GM18861 (cell line): ENCODE data around the gene RAI1.

Source experiments
- ATAC-seq: cut with Tn5 transposase; IDR thresholded peaks from one replicate; pipeline ENCODE4 v1.9.1; 2021; ENCODE audit not compliant: unreplicated experiment

The RAI1 gene

DNA sequence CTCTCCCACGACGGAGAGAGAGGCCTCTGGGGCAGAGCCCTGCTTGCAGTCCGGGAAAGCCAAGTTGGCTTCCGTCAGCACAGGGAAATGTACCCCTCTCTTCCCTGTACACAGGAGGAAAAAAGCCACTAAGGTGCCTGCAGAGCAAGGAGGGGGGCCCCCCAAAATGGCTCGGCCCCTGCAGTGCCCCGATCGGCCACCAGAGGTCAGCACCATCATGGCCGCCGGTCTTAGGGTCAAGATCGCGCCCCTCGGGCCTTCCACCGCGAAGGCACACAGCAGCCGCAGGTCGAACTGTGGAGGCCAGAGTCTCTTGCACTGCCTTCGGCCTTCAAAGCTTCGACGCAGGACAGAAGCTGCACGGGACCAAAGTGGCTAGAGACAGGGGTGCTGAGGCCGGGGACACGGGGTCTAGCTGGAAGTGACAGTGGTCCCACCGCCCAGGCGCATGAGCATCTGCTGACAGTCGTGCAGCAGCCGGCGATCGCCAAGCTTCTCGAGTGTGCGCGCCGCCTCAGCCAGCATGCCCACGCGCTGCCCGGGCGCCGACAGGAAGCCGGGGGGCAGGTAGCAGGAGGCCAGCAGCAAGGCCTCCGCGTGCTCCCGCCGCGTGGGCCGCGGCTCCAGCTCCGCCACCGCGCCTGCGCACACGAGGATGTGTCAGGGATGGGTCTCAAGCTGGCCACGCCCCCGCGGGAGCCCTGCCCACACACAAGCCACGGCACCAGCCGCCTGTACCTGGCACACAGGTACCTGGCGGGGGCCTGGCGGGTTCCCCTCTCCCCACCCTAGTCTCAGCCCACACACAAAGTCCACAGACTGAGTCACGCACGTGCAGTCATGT is 131.2 kb downstream of the RAI1 start:
- no peak for ATAC-seq

DNA sequence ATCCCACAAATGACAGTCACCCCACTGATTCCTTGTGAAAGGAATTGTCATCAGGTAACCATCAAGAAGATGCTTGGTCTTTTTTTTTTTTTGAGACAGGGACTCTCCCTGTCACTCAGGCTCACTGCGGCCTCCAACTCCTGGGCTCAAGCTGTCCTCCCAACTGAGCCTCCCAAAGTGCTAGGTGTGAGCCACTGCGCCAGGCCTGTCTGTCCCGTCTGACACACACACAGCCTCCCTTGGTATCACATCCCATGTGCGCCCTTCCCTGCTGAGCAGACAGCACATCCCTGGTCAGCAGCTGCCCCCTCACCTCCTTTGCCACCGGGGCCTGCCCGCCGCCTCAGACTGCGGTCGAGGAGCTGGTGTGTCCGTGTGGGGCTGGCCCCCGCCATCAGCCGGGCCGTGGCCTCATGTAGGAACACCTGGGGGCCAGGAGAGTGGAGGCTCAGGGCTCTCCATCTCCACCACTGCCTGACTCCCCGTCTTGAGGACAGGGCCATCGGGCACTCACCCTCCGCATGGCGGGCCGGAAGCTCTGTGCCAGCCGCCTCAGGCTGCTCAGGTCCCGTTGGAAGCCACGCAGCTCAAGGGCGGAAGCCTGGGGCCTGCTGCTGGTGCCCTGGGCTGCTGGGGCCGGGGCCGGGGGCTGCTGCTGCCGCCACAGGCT is 131.9 kb downstream of the RAI1 start:
- ATAC-seq, result no peak

DNA sequence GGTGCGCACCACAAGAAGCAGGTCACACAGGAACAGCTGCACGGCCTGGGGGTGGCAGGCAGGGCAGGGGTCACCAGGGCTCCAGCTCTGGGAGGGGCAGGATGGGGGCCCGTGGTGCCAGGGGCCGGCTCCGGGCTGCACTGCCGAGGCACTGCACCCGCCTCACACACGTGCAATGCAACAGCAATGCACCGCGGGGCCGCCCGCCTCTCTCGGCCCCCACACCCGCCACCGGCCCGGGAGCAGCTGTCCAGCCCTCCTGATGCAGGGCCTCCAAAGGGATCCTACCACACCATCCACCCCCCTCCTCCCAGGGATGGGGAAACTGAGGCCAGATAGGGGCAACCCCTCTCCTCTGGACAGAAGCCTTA is 132.5 kb downstream of the RAI1 start:
- no peak for ATAC-seq

DNA sequence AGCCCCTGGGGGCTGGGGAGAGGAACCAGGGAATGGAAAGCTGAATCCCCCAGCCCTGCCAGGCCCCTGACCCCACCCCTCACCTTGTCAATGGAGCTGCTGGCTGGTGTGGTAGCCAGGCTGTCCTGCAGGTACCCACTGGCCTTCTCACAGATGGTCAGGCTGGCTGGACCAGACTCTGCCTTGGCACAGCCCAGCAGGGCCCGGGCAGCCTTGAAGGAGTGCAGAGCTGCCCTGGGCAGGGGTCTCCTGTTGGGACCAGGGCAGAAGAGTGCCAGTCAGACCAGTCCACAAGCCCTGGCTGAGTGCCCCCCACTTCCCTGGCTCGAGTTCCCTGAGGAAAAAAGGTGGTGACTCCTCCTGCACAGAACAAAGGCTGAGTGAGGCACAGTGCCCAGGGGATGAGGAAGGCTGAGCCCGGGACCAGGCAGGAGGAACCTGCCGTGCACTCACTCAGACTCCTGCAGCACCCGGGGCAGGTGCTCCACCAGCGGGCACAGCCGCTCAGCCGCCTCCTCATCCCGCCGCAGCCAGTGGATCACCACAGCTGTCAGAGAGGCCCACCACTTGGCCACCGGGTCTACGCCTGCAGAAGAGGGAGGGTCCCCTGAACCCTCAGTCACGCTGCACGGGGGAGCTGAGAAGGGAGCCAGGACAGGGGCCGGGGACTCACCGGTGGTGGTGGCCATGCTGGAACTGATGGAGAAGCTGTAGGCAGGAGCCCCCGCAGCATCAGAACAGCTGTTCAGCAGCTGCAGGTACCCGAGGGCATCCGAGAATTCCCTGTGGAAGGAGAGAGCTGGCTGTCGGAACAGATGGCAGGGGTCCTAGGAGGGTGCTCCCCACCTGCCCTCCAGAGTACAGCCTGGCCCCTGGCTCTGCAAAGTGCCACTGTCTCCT is 133.2 kb downstream of the RAI1 start:
- ATAC-seq, result no peak

DNA sequence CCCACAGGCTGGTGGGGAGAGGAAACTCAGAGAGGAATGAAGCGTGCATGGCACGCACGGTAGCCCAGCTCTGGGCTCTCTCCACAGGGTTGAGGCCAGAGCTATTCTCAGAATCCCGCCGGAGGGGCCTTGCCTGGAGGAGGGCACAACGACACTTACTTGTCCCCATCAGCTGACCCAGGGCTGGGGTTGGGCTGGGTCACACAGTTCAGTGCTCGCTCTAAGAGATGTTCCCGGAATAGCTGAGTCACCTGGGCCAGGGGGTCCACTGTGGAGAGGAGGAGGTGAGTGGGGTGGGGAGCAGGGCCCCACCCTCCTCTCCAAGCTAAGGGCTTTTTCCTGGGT is 133.8 kb downstream of the RAI1 start:
- ATAC-seq, result no peak

DNA sequence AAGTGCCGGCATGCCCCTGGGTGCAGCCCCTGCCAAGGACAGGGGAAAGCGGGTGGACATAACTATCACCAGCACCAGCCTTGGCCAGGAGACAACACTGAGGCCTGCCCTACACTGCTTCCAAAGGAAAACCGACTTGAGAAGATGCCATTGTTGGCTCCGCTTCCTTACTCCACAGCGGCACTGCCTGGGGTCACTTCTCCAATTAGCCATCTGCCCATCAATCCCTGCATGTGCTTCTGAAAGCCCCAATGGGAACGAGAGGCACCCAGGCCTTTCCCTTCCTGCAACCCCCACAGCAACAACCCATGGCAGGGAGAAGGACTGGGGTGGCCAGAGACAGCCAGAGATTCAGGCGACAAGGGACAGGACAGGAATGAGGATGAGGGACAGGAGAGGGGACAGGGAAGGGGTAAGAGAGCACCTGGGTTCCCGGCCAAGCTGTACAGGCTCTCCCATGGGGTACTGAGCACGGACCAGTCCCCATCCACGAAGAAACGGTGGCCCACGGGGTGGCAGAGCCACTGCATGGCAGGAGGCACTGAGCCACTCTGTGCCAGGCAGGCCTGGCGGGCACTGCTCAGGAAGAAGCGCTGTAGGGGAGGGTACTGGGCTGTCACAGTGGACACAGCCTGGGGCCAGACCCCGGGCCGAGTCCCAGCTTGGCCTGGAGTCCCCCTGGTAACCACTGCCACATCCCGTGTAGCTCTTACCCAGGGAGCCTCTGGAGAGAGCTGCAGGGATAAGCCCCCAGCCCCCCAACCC is 134.4 kb downstream of the RAI1 start:
- no peak for ATAC-seq

DNA sequence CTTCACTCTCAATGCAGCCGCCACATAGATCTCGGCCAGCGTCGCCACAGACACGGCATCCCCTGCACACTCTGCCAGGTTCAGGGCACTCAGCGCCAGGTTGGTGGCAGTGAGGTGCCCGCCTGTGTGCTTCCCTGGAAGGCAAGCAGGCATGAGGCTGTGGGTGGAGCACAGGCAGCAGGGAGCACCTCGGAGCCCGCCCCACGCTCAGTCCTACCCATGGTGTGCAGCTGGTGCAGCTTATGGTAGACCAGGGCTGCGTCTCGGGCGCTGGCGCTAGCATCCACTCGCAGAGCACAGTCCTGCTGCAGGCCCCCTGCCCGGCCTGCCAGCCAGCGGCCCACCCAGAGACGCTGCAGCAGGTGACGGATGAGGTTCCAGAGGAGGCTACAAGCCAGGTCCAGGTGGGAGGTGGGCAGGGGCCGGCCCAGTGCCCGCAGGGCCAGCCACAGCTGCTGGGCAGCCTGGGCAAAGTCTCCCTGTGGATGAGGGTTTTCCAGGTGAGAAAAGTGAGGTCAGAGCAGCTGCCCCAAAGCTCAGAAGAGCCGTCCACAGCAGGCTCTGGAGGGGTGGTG is 135.1 kb downstream of the RAI1 start:
- no peak for ATAC-seq

DNA sequence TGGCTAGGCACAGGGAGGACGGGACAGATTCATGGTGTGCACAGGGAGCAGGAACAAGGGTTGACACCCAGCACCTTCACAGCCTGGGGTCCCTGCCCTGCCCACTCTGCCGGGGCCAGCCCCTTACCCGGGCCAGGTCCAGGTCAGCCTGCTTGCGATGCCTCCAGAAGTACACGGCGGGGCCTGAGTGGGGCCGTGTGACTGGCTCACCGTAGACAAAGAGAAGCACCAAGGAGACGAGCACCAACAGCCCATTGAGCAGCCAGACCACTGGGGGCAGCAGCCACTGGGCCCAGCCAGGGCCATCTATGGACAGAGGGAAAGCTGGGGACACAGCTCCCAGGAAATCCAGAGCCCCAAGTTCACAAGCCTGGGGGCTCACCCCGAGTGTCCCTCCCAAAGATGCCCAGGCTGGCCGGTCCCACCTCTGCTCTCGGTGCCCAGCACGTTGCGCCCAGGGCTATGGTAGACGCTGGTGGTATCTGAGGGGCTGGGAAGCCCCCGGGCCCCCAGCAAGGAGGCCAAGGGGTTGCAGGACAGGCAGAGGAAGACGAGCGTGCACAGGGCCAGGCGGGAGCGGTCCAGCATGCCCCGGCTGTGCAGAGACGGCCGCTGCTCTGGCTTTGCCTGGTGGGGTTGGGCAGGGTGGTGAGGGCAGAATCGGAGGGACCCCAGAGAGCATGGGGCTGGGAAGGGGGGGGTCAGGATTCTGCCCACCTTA is 135.7 kb downstream of the RAI1 start:
- ATAC-seq, result no peak

DNA sequence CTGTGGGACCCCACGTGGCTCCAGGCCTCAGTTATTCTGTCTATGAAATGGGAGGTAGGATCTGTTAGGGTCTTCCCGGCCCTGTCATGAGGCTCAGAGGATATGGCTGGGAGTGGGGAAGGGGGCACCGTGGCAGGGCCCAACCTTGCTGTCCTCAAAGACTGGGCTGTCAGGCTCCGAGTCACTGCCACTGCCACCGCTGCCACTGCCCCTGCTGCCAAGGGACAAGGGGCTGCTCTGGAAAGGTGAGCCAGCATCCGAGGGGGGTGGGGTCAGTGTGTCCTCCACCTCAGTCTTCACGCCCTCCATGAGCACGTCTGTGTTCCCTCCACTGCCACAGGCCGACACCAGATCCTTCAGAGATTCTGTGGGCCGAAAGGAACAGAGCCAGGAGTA is 136.3 kb downstream of the RAI1 start:
- no peak for ATAC-seq

DNA sequence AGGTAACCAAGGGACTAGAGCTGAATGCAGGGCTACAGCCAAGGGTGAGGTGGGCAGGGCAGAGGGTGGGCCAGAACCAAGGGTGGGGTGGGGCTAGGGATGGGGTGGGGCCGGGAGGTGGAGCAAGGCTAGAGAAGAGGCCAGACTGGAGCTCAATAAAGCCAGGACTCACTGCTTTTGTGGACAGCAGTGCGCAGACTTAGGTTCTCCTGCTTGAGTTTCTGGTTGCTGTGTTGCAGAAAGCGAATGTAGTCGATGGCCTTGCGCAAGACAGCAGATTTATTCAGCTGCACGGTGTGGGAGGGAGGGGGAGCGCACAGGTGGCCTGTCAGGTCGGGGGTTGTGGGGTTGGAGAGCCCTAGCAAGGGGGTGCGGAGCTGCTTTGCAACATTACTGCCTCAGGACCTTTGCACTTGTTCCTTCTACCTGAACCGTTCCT is 136.8 kb downstream of the RAI1 start:
- ATAC-seq, result no peak

DNA sequence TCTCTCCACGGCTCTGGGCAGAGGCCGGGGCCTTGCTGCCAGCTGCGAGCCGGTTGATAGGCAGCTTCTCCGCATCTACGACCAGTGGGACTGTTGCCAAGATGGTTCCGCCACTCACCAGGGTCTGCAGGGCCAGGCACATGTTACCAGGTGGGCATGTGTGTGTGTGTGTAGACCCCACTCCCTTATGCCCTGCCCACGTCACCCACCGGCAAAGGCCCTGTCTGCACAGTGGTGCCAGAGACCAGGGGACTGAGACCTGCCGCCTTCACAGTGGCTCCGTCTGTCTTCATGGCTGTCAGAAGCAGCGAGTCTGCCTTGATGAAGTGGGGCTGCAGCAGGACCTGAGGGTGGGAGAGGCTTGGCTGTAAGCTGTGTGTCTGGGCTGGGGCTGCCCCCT is 137.9 kb downstream of the RAI1 start:
- no peak for ATAC-seq

DNA sequence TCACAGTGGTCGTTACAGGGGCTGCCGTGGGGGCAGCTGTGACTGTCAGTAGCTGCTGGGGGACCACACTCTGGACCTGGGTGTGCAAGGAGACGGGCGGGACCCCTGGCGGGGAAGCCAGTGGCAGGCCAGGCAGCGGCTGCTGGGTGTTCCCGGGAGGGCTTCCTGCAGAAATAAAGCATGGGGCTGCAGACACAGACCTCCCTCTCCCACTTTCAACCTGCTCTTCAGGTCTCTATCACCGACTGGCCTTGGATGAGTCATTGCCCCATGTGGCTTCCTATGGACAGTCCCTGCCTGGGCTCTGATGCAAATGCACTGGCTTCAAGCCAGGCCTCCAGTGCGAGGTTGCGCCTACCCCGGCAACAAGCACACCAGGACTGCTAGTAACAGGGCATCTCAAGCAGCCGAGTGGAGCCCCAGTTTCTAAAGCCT is 138.3 kb downstream of the RAI1 start:
- ATAC-seq, result peak; percentile 52

DNA sequence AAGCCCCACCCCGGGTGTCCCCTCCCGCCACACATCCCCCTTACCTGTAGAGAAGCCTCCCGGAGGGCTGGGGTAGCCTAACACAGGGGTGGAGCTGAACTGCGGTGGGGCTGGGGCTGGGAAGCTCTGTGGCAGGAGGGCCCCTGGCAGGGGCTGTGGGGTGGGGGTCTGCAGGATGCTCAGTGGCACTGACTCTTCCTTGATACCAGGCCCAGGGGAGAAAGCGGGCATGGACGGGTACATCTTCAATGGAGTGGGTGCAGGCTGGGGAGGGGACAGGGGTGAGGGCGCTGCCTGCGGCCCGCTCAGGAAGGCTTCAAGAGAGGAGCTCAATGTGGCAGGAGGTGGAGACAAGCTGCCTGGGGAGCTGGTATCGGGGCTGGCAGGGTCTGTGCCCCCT is 138.8 kb downstream of the RAI1 start:
- ATAC-seq, result no peak

DNA sequence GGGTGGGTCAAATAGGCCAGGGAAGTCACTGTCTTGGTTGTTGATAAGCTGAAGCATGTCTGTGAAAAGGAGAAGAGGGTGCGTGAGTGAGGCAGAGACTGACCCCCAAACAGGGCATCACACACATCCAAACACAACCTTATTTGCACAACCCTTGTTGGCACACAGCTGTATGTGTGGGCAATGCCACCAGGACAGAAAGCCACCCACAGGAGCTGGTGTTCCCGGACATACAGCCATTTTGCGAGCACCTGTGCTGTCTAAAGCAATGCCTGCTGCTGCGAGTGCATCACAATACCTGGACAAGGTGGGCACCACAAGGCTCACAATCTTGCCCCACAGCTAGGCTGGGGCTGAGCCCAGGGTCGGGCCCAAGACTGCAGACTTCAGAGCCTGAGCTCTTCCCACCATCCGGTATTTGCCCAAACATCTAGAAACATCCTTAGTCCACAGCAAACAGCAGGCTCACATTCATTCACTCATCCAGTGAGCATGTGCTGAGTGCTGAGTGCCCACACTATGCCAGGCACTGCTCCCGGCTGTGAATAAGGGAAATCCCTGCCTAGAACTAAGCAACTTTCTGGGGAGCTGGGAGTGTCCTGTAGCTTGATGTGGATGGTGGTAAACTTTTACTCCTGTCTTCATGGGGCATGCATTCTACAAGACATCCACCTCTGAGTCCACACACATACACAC is 139.4 kb downstream of the RAI1 start:
- ATAC-seq, result no peak

DNA sequence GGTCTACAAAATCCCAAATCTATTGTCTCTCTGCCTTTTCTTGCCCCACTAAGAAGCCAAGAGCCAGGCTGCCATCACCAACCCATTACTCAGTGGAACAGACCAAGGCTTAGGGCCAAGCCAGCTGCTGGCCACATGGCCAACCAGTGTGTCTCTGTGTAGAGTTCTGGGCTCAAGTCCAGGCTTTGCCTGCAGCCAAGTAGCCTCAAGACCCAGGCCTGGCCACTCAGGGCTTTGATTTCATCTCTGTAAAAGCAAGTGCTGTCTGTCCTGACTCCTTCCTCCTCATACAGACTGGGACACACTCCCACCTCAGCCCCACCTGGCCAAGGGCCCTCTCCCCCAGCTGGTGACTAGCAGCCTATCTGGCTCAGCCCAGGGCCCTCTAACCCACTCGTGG is 140.9 kb downstream of the RAI1 start:
- ATAC-seq, result no peak

DNA sequence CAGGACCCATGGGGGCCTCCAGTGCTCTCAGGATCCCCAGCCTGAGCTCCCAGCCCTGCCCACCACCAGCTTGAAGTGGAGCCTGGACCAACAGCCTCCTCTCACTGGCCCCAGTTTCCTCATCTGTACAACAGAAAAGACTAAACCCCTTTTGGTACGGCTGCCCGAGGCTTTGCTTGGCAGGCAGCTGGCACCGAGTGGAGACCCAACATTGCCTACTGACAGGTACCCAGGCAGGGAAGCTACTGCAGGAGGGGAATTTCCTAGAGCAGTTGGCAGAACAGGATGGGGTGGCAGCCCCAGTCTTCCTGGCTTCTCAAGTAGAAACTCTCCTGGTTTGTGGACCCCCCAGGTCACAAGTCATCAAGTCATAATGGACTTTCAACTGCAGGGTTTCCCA is 141.4 kb downstream of the RAI1 start:
- no peak for ATAC-seq

DNA sequence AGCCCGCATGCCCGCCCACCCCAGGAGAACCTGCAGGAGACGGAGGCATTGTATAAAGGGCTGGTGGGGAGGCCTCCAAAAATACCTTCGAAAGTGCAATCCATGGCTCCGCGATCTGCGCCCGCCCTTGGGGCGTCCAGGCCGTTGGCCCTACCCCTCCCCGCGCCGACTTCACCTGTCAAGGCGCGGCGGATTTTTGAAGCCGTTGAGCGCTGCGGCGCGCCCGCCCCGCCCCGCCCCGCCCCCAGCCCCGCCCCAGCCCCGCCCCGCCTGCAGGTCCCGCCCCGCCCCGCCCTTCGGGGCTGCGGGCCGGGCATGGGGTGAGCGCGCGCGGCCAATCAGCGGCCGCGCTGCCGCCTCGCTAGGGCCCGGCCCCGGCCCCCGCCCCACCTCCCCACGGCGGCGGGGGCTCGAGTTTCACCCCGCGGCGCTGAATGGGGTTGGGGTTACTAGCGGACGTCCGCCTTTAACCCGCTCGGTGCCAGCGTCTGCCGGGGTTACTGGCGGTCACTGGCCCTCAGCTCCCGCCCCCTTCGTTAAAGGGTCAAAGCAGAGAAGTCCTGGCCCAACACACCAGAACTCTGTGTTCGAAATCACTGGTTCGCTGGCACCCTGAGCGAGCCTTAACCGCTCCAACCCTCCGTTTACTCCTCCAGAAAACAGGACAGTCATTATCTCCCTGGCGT is 142.3 kb downstream of the RAI1 start:
- peak; percentile 50 for ATAC-seq

DNA sequence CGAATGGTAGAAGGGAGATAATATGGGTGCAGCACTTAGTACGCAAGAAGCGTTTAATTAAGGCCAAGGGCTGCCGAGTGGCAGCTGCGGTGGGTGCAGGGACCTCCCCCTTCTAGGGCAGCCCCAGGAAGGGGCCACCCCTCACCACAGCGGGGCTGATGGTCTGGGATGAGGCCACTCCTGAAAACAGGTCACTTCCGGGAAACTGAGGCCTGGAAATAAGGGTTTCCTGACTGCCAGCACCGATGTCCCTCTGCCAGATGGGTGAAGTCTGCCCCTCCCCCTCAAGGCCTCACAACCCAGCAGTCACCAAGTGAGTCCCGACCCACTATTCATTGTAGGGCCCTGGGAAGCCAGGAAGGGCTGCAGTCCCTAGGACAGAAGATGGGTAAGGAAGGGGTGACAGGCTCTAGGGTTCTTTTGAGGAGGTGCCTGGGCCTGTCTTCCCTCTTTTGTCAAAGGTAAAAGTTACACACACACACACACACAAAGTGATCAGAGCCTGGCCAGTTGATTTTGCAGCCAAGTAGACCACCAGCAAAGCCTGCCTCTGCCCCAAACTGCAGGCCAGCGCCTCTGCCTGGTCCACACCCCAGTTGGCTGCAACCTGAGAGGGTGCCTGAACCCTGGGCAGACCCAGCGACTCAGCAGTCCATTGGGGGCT is 143.0 kb downstream of the RAI1 start:
- peak; percentile 4 for ATAC-seq
